ENCODE results near the gene CAPZB.

CAPZB gene

GRCh38 chr1:19377812-19378718, 107.3 kb downstream of the CAPZB start:
- 94% methylated on average over 17 of the region's 17 CpGs for WGBS
- no peak overlapping the region for H3K9ac ChIP-seq (ENCODE audit: low read depth, low read length)
- H3K4me3 ChIP-seq (ENCODE audit: low read length), result no peak overlapping the region
- H3K9me3 ChIP-seq (ENCODE audit: insufficient read depth, low read depth, low read length), result no peaks in the 10 kb centered on the region
- no peaks in the 10 kb centered on the region for H3K27me3 ChIP-seq (ENCODE audit: insufficient read depth, low read length)
- no peak overlapping the region for H3K27ac ChIP-seq (ENCODE audit: low read depth, low read length)
- no peaks in the 10 kb centered on the region for H3K4me1 ChIP-seq (ENCODE audit: insufficient read depth, low read length)
- peaks cover 77% of the 10 kb centered on the region for H3K36me3 ChIP-seq (ENCODE audit: insufficient read depth, low read length)

GRCh38 chr1:19376428-19377372, 108.6 kb downstream of the CAPZB start:
- 97% methylated on average over 7 of the region's 7 CpGs for WGBS

GRCh38 chr1:19375631-19376400, 109.5 kb downstream of the CAPZB start:
- Histone ChIP-seq H3K4me3 (ENCODE audit: low read length) (no peak overlapping the region), H3K4me1 (ENCODE audit: insufficient read depth, low read length) (no peaks in the 10 kb centered on the region), H3K36me3 (ENCODE audit: insufficient read depth, low read length) (peaks cover 71% of the 10 kb centered on the region), H3K27me3 (ENCODE audit: insufficient read depth, low read length) (no peaks in the 10 kb centered on the region), H3K9ac (ENCODE audit: low read depth, low read length) (no peak overlapping the region), H3K9me3 (ENCODE audit: insufficient read depth, low read depth, low read length) (no peaks in the 10 kb centered on the region), H3K27ac (ENCODE audit: low read depth, low read length) (no peak overlapping the region)
- 99% methylated on average over 6 of the region's 6 CpGs for WGBS

More at GRCh38 chr1:19376428-19377372, 108.6 kb downstream of the CAPZB start:
- H3K36me3 ChIP-seq (ENCODE audit: insufficient read depth, low read length), result peaks cover 69% of the 10 kb centered on the region
- no peak overlapping the region for H3K9ac ChIP-seq (ENCODE audit: low read depth, low read length)
- H3K4me3 ChIP-seq (ENCODE audit: low read length), result no peak overlapping the region
- H3K9me3 ChIP-seq (ENCODE audit: insufficient read depth, low read depth, low read length), result no peaks in the 10 kb centered on the region
- no peaks in the 10 kb centered on the region for H3K4me1 ChIP-seq (ENCODE audit: insufficient read depth, low read length)
- H3K27ac ChIP-seq (ENCODE audit: low read depth, low read length), result no peak overlapping the region
- H3K27me3 ChIP-seq (ENCODE audit: insufficient read depth, low read length), result no peaks in the 10 kb centered on the region

GRCh38 chr1:19374926-19375325, 110.4 kb downstream of the CAPZB start:
- H3K27me3 ChIP-seq (ENCODE audit: insufficient read depth, low read length), result no peaks in the 10 kb centered on the region
- no peaks in the 10 kb centered on the region for H3K4me1 ChIP-seq (ENCODE audit: insufficient read depth, low read length)
- H3K9me3 ChIP-seq (ENCODE audit: insufficient read depth, low read depth, low read length), result no peaks in the 10 kb centered on the region
- no peak overlapping the region for H3K4me3 ChIP-seq (ENCODE audit: low read length)
- H3K9ac ChIP-seq (ENCODE audit: low read depth, low read length), result no peak overlapping the region
- H3K36me3 ChIP-seq (ENCODE audit: insufficient read depth, low read length), result peaks cover 63% of the 10 kb centered on the region
- WGBS, result 94% methylated on average over 8 of the region's 8 CpGs
- no peak overlapping the region for H3K27ac ChIP-seq (ENCODE audit: low read depth, low read length)

- no peaks in the 10 kb centered on the region for H3K27me3 ChIP-seq (ENCODE audit: insufficient read depth, low read length)
- H3K9ac ChIP-seq (ENCODE audit: low read depth, low read length), result no peak overlapping the region
- H3K4me3 ChIP-seq (ENCODE audit: low read length), result no peak overlapping the region
- H3K9me3 ChIP-seq (ENCODE audit: insufficient read depth, low read depth, low read length), result no peaks in the 10 kb centered on the region
- no peaks in the 10 kb centered on the region for H3K4me1 ChIP-seq (ENCODE audit: insufficient read depth, low read length)
- 89% methylated on average over 14 of the region's 14 CpGs for WGBS
- H3K27ac ChIP-seq (ENCODE audit: low read depth, low read length), result no peak overlapping the region
- peaks cover 58% of the 10 kb centered on the region for H3K36me3 ChIP-seq (ENCODE audit: insufficient read depth, low read length)
These were observed 111.1 kb downstream of the CAPZB start for GRCh38 chr1:19374083-19374801.

- Histone ChIP-seq H3K36me3 (ENCODE audit: insufficient read depth, low read length) (peaks cover 55% of the 10 kb centered on the region), H3K27me3 (ENCODE audit: insufficient read depth, low read length) (no peaks in the 10 kb centered on the region), H3K27ac (ENCODE audit: low read depth, low read length) (no peak overlapping the region), H3K9ac (ENCODE audit: low read depth, low read length) (no peak overlapping the region), H3K9me3 (ENCODE audit: insufficient read depth, low read depth, low read length) (no peaks in the 10 kb centered on the region), H3K4me3 (ENCODE audit: low read length) (no peak overlapping the region), H3K4me1 (ENCODE audit: insufficient read depth, low read length) (no peaks in the 10 kb centered on the region)
- WGBS, result 95% methylated on average over 15 of the region's 15 CpGs
These were observed 111.9 kb downstream of the CAPZB start for GRCh38 chr1:19373211-19374082.

- Histone ChIP-seq H3K9ac (ENCODE audit: low read depth, low read length) (no peak overlapping the region), H3K27me3 (ENCODE audit: insufficient read depth, low read length) (no peaks in the 10 kb centered on the region), H3K27ac (ENCODE audit: low read depth, low read length) (no peak overlapping the region), H3K9me3 (ENCODE audit: insufficient read depth, low read depth, low read length) (no peaks in the 10 kb centered on the region), H3K4me1 (ENCODE audit: insufficient read depth, low read length) (no peaks in the 10 kb centered on the region), H3K36me3 (ENCODE audit: insufficient read depth, low read length) (peaks cover 46% of the 10 kb centered on the region), H3K4me3 (ENCODE audit: low read length) (no peak overlapping the region)
- 97% methylated on average over 7 of the region's 7 CpGs for WGBS
These were observed 112.7 kb downstream of the CAPZB start for GRCh38 chr1:19372602-19373001.

GRCh38 chr1:19372136-19372514, 113.2 kb downstream of the CAPZB start:
- H3K4me1 ChIP-seq (ENCODE audit: insufficient read depth, low read length), result no peaks in the 10 kb centered on the region

GRCh38 chr1:19371226-19372135, 113.9 kb downstream of the CAPZB start:
- 96% methylated on average over 23 of the region's 23 CpGs for WGBS
- H3K27ac ChIP-seq (ENCODE audit: low read depth, low read length), result no peak overlapping the region
- peaks cover 35% of the 10 kb centered on the region for H3K36me3 ChIP-seq (ENCODE audit: insufficient read depth, low read length)
- no peak overlapping the region for H3K9ac ChIP-seq (ENCODE audit: low read depth, low read length)
- H3K4me1 ChIP-seq (ENCODE audit: insufficient read depth, low read length), result no peaks in the 10 kb centered on the region
- no peaks in the 10 kb centered on the region for H3K27me3 ChIP-seq (ENCODE audit: insufficient read depth, low read length)
- no peak overlapping the region for H3K4me3 ChIP-seq (ENCODE audit: low read length)
- H3K9me3 ChIP-seq (ENCODE audit: insufficient read depth, low read depth, low read length), result no peaks in the 10 kb centered on the region

More at GRCh38 chr1:19372136-19372514, 113.2 kb downstream of the CAPZB start:
- H3K9ac ChIP-seq (ENCODE audit: low read depth, low read length), result no peak overlapping the region
- 96% methylated on average over 5 of the region's 5 CpGs for WGBS
- no peaks in the 10 kb centered on the region for H3K9me3 ChIP-seq (ENCODE audit: insufficient read depth, low read depth, low read length)
- no peak overlapping the region for H3K4me3 ChIP-seq (ENCODE audit: low read length)
- peaks cover 41% of the 10 kb centered on the region for H3K36me3 ChIP-seq (ENCODE audit: insufficient read depth, low read length)
- no peaks in the 10 kb centered on the region for H3K27me3 ChIP-seq (ENCODE audit: insufficient read depth, low read length)
- H3K27ac ChIP-seq (ENCODE audit: low read depth, low read length), result no peak overlapping the region
